ENCODE data around the gene WNK1.

DNA sequence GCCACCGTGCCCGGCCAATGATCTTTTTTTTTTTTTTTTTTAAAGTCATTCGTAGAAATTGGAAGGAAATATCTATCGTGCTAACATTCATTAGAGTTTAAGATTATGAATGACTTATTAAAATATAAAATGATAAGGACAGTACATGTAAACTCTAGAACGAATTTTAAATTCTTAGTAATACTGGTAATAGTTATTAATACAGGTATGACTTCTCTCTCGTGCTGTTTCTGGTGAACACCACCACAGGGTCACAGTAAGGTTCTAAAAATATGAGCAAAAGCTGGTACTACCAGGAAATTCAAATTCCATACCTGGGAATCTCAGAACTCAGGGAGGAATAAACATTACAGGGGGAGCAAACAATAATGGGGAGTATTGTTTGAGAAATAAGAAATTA, 26.2 kb downstream of the WNK1 start:
- TF ChIP-seq POLR2AphosphoS5 (IDR thresholded peaks at IDR 0.05; ENCODE audit: low read depth, low read length) (no peak), SIRT6 (IDR thresholded peaks at IDR 0.05; ENCODE audit: low read length) (no peak)

All from H1 (cell line).